A549 (cell line): Measurements from ENCODE around the gene DMBT1.

ENCODE experiments used
- CBX2 ChIP-seq: fragments of 200-600 bp; sonication (generic); IDR thresholded peaks from 2 replicates; pipeline ENCODE4 v1.6.1; 2016; ENCODE audit warnings: low read depth, mild to moderate bottlenecking, borderline replicate concordance
- CBX8 ChIP-seq: fragments of 200-600 bp; sonication (generic); IDR thresholded peaks from 2 replicates; pipeline ENCODE4 v1.6.1; 2016
- CHD2 ChIP-seq: fragments of 150-350 bp; IDR thresholded peaks from 2 replicates; pipeline ENCODE4 v1.6.1; 2014; ENCODE audit warnings: low read length; ENCODE audit not compliant: partially characterized antibody
- CHD4 ChIP-seq: fragments of 200-600 bp; sonication (generic); IDR thresholded peaks from 2 replicates; pipeline ENCODE4 v1.6.1; 2016; ENCODE audit warnings: antibody characterized with exemption, mild to moderate bottlenecking, borderline replicate concordance
- HES2 ChIP-seq: fragments of >200 bp; sonication (Bioruptor Twin); formaldehyde crosslinking; IDR thresholded peaks from 2 replicates; pipeline ENCODE4 v1.6.1; 2016
- JUN ChIP-seq, 2 experiments: fragments of >200 bp; sonication (Bioruptor Twin); formaldehyde crosslinking; IDR thresholded peaks; 2 replicates in 1 of 2; 3 replicates in 1 of 2; pipeline ENCODE4 v1.6.1; 2016 to 2017
- JUNB ChIP-seq: fragments of >200 bp; sonication (Bioruptor Twin); formaldehyde crosslinking; IDR thresholded peaks from 2 replicates; pipeline ENCODE4 v1.6.1; 2016
- KDM1A ChIP-seq: fragments of 200-600 bp; sonication (generic); IDR thresholded peaks from 2 replicates; pipeline ENCODE4 v1.6.1; 2016; ENCODE audit warnings: low read depth, mild to moderate bottlenecking
- POLR2A ChIP-seq: IDR thresholded peaks from 2 replicates; pipeline ENCODE4 v1.6.1; 2012; ENCODE audit warnings: mild to moderate bottlenecking, low read length
- SMC3 ChIP-seq: fragments of >200 bp; sonication (Bioruptor Twin); formaldehyde crosslinking; IDR thresholded peaks from 3 replicates; pipeline ENCODE4 v1.6.1; 2018; ENCODE audit warnings: inconsistent platforms
- TF ChIP-seq, protein P1 (sequence below): fragments of >200 bp; sonication (Bioruptor Twin); formaldehyde crosslinking; IDR thresholded peaks from 3 replicates; pipeline ENCODE4 v1.5.1; 2016
- TF ChIP-seq, protein P2 (sequence below): fragments of 200-600 bp; sonication (generic); IDR thresholded peaks from 2 replicates; pipeline ENCODE4 v1.6.1; 2016; ENCODE audit warnings: antibody characterized with exemption, mild to moderate bottlenecking, moderate library complexity
- TF ChIP-seq, protein P3 (sequence below): fragments of >200 bp; sonication (Bioruptor Twin); formaldehyde crosslinking; IDR thresholded peaks from 3 replicates; pipeline ENCODE4 v1.6.1; 2016

- TF ChIP-seq JUN (IDR thresholded peaks at IDR 0.05) = no peak
- no peak for TF ChIP-seq CHD4
- TF ChIP-seq, protein P1, sequence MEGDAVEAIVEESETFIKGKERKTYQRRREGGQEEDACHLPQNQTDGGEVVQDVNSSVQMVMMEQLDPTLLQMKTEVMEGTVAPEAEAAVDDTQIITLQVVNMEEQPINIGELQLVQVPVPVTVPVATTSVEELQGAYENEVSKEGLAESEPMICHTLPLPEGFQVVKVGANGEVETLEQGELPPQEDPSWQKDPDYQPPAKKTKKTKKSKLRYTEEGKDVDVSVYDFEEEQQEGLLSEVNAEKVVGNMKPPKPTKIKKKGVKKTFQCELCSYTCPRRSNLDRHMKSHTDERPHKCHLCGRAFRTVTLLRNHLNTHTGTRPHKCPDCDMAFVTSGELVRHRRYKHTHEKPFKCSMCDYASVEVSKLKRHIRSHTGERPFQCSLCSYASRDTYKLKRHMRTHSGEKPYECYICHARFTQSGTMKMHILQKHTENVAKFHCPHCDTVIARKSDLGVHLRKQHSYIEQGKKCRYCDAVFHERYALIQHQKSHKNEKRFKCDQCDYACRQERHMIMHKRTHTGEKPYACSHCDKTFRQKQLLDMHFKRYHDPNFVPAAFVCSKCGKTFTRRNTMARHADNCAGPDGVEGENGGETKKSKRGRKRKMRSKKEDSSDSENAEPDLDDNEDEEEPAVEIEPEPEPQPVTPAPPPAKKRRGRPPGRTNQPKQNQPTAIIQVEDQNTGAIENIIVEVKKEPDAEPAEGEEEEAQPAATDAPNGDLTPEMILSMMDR = no peak
- no peak for TF ChIP-seq HES2
- TF ChIP-seq, protein P2, sequence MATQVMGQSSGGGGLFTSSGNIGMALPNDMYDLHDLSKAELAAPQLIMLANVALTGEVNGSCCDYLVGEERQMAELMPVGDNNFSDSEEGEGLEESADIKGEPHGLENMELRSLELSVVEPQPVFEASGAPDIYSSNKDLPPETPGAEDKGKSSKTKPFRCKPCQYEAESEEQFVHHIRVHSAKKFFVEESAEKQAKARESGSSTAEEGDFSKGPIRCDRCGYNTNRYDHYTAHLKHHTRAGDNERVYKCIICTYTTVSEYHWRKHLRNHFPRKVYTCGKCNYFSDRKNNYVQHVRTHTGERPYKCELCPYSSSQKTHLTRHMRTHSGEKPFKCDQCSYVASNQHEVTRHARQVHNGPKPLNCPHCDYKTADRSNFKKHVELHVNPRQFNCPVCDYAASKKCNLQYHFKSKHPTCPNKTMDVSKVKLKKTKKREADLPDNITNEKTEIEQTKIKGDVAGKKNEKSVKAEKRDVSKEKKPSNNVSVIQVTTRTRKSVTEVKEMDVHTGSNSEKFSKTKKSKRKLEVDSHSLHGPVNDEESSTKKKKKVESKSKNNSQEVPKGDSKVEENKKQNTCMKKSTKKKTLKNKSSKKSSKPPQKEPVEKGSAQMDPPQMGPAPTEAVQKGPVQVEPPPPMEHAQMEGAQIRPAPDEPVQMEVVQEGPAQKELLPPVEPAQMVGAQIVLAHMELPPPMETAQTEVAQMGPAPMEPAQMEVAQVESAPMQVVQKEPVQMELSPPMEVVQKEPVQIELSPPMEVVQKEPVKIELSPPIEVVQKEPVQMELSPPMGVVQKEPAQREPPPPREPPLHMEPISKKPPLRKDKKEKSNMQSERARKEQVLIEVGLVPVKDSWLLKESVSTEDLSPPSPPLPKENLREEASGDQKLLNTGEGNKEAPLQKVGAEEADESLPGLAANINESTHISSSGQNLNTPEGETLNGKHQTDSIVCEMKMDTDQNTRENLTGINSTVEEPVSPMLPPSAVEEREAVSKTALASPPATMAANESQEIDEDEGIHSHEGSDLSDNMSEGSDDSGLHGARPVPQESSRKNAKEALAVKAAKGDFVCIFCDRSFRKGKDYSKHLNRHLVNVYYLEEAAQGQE = no peak
- TF ChIP-seq, protein P3, sequence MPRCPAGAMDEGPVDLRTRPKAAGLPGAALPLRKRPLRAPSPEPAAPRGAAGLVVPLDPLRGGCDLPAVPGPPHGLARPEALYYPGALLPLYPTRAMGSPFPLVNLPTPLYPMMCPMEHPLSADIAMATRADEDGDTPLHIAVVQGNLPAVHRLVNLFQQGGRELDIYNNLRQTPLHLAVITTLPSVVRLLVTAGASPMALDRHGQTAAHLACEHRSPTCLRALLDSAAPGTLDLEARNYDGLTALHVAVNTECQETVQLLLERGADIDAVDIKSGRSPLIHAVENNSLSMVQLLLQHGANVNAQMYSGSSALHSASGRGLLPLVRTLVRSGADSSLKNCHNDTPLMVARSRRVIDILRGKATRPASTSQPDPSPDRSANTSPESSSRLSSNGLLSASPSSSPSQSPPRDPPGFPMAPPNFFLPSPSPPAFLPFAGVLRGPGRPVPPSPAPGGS = no peak
- no peak for TF ChIP-seq KDM1A
- no peak for TF ChIP-seq CHD2
- no peak for TF ChIP-seq JUNB
- no peak for TF ChIP-seq POLR2A
- TF ChIP-seq CBX8 = no peak
- TF ChIP-seq SMC3 = no peak
- TF ChIP-seq CBX2 = no peak
Measured at GRCh38 chr10:122549636-122550035, 10.9 kb upstream of the DMBT1 start.
